Activated naive CD4-positive, alpha-beta T cell treated with anti-CD3 and anti-CD28 coated beads for 36 hours (primary cell): ENCODE data around the gene NR2E1. TPM values are rescaled to one million over a fixed set of nuclear protein-coding genes. Genes with fewer than 3 reads are reported as not detected.
A peak's percentile ranks its signal among the peaks of the same experiment; 100 is the strongest.

Experiments
- CTCF ChIA-PET: fragments of 350-600 bp; sonication (Branson Sonifier 250); formaldehyde crosslinking; loops from one replicate; lab custom pipeline; 2021; ENCODE audit warnings: antibody characterized with exemption; lab: Charles Lee
- DNase-seq: peaks from one replicate; pipeline ENCODE4 v3.0.0-alpha.2; 2020
- H3K27ac Mint-ChIP-seq: one replicate; pipeline ENCODE4 v1.8.0; 2021; ENCODE audit warnings: mild to moderate bottlenecking, mixed read lengths
- H3K27me3 Mint-ChIP-seq: one replicate; pipeline ENCODE4 v1.8.0; 2021; ENCODE audit warnings: low read depth, mixed read lengths
- H3K36me3 Mint-ChIP-seq: one replicate; pipeline ENCODE4 v1.8.0; 2021; ENCODE audit warnings: low read depth, mixed read lengths
- H3K4me1 Mint-ChIP-seq: one replicate; pipeline ENCODE4 v1.8.0; 2021; ENCODE audit warnings: low read depth, mixed read lengths
- H3K4me3 Mint-ChIP-seq: one replicate; pipeline ENCODE4 v1.8.0; 2021; ENCODE audit warnings: mild to moderate bottlenecking, moderate library complexity, mixed read lengths
- H3K9me3 Mint-ChIP-seq: one replicate; pipeline ENCODE4 v1.8.0; 2021; ENCODE audit warnings: mixed read lengths
- intact Hi-C: fragments of 100-400 bp; cut with micrococcal nuclease; formaldehyde crosslinking; loops from one replicate; pipeline ENCODE4 v1.15.1; 2023
- total RNA-seq, 2 experiments: library from RNA; stranded (reverse); gene quantifications; one replicate each; pipeline ENCODE4 v1.2.3, GENCODE V29; 2021

NR2E1 gene
- total RNA-seq, 2 experiments from 2014 or later: not detected

DNA sequence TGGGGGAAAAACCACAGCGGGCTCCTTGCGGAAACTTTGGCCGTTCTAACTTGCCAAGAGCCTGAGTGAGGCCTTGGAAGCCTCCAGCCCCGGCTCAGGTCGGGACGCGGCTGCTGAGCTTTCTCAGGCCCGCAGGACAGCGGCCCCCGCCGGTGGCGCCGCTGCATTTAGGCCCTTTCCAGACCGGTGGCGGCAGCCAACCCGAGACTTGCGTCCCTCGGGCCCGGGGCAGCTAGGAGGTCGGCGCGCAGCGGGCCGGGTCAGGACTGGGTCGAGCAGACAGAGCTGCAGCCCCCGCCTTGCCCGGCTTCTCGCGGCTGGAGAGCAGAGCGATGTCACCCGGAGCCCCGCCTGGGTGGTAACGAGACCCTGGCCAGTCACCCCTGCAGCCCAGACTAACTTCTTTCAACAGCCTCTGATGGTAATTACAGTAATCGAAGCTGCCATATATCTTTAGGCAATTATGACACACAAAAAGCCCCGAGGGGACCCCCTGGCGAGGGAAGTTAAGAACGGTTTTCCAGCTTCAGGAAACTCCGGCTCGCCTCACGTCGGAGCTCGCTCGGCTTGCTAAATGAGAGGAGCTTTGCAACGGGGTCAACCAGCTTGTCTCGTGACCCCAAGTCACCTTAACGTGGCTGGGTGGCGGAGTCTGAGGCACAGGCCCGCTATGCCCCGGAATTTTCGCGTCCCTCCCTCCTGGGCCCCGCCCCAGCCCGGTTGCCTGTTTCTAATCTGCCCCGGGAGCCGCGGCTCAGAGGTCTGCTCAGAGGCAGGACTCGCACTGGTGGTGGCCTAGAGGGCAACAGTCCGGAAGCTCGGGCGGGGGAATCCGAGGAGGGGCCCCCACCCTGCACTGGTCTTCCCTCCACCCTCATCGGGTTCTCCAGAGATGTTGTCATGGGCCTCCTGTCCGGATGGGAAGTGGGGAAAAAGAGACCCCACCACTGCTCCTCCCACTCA lies 3.0 kb downstream of the NR2E1 start:
- Mint-ChIP-seq H3K36me3 (no peaks in the 10 kb centered on the region), H3K27me3 (peaks cover 84% of the 10 kb centered on the region), H3K4me3 (peak overlapping the region; percentile 43), H3K27ac (no peak overlapping the region), H3K9me3 (no peaks in the 10 kb centered on the region), H3K4me1 (peaks cover 44% of the 10 kb centered on the region)
- CTCF ChIA-PET: interaction anchor here (0.6 to 1.4 kb wide), 3 partner anchors 54 to 1471 kb away, joined by 3 to 4 read pairs (median 3); no protein-coding TSS in a partner anchor
- peak; percentile 33 for DNase-seq
- intact Hi-C loops: loop anchor here (1.0 to 5.0 kb wide), 2 partner anchors 52 to 191 kb away; no protein-coding TSS in a partner anchor

DNA sequence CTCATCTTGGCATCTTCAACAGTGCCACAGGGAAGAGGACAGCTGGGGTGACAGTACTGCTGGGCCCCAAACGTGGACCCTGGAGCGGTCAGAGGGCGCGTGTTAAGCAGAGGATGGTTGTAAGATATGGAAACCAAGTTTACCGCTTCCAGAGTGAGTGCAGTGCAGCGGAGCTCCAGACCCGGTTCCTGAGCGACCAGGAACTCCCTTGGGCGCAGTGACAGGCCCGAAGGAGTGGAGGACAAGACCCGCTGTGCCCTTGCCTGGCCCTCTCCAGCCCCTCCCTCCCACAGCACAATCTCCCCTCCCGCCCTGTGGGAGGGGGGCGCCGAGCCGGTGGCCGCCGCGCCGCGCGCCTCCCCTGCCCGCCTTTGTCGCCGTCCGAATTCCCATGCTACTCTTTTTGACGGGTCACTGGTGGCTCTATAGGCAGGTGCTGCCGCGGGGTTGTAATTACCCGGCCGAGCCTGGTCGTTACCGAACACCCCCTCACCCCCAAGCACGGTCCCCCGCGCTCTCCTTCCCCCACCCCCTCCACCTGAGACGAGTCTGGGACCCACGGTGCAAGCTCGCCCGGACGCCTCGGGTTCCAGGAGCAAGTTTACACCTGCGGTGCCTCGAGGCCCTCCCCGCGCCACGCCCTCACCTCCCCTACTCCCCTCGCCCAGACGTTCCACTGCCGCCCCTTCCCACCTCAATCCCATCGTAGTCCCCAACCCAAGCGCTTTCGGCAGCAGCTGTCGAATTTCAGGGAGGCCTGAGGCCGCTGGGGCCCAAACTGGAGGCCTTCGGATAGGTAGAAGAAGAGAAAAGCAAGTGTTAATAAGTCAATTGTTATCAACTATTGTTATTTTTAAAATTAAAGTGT lies 3.9 kb downstream of the NR2E1 start:
- CTCF ChIA-PET: interaction anchor here (0.6 to 1.4 kb wide), 4 partner anchors 12 to 1472 kb away, joined by 3 to 4 read pairs (median 3); no protein-coding TSS in a partner anchor
- Mint-ChIP-seq H3K4me1 (peaks cover 44% of the 10 kb centered on the region), H3K9me3 (no peaks in the 10 kb centered on the region), H3K27ac (no peak overlapping the region), H3K36me3 (no peaks in the 10 kb centered on the region), H3K4me3 (peak overlapping the region; percentile 43), H3K27me3 (peaks cover 80% of the 10 kb centered on the region)
- no peak for DNase-seq
- intact Hi-C loops: loop anchor here (5.0 to 10.0 kb wide), 2 partner anchors 192 to 355 kb away; no protein-coding TSS in a partner anchor

DNA sequence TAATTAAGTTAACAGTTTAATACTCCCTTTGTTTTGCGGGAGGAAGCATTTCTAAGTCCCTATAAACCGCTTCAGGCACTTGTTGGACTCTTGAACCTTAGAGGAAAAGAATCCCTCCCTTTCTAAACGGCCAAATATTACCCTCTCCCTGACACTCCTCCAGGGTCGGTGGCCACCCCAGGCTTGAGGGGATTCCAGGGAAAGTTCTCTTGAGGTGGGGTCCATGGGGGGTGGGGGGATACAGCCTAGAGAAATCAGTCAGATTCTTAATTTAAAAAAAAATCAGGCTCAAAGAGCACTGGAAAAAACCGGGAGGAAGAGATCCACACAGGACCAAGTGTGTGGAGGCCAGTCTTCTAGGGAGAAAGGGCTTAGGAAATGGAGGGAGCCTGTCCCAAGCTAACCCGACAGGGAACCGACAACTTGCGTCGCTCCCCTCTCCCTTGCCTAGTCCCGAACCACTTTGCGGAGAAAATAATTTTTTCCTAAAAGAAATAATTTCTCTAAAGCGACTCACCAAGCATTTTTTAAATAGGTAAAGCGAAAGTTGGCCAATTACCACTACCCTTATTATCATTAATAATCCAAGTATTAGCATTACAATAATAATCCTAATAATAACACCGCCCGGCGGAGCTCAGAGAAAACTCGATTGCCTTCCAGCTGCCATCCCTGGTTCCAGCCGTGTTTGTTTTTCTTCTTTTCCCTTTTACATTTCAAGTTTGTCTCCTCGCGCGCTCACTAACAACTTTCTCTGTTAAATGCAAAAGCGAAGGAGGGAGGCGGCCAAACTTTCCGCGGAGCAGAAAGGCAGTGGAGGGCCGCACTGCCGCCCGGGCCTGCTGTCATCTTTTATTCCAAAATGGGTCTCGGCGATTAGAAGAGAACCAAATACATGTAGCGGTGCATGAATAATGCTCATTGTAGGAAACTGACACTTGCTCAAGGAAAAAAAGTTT lies 4.8 kb downstream of the NR2E1 start:
- Mint-ChIP-seq H3K27ac (no peak overlapping the region), H3K4me1 (peaks cover 44% of the 10 kb centered on the region), H3K36me3 (no peaks in the 10 kb centered on the region), H3K27me3 (peaks cover 79% of the 10 kb centered on the region), H3K9me3 (no peaks in the 10 kb centered on the region), H3K4me3 (no peak overlapping the region)
- intact Hi-C loops: loop anchor here (10.0 kb wide), 1 partner anchor 354 kb away; no protein-coding TSS in a partner anchor
- CTCF ChIA-PET: interaction anchor here (1.2 kb wide), 1 partner anchor 13 kb away, joined by 3 read pairs; no protein-coding TSS in a partner anchor
- DNase-seq: no peak

DNA sequence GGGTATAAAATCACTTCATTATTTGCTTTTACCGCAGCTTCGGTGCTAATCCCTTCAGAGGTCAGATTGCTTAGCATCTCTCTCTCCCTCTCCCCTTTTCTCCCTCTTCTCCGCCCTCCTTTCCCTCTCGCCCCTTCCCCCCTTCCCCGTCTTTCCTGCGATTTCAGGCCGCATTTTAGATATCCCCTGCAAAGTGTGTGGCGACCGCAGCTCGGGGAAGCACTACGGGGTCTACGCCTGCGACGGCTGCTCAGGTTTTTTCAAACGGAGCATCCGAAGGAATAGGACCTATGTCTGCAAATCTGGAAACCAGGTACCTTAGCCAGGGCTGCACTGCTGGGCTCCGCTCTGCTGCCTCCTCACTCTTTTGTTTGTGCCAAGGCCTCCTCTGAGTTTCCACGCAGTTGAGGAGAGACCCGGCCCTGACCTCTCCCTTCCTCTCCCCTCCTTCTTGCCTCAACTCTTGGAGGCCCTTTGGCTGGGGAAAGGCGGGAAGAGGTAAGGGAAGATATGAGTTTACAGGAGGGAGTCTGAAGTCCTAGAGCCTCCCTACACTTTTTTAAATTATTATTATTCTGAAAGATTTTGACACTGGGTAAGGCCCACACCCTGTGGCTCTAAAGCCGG lies 5.6 kb downstream of the NR2E1 start:
- CTCF ChIA-PET: interaction anchor here (1.0 to 1.8 kb wide), 4 partner anchors 10 to 321 kb away, joined by 3 to 4 read pairs (median 3); no protein-coding TSS in a partner anchor
- intact Hi-C loops: loop anchor here (10.0 kb wide), 1 partner anchor 353 kb away; no protein-coding TSS in a partner anchor
- Mint-ChIP-seq H3K36me3 (no peaks in the 10 kb centered on the region), H3K9me3 (no peaks in the 10 kb centered on the region), H3K4me1 (peaks cover 43% of the 10 kb centered on the region), H3K27me3 (peaks cover 79% of the 10 kb centered on the region), H3K27ac (no peak overlapping the region), H3K4me3 (no peak overlapping the region)
- no peak for DNase-seq

DNA sequence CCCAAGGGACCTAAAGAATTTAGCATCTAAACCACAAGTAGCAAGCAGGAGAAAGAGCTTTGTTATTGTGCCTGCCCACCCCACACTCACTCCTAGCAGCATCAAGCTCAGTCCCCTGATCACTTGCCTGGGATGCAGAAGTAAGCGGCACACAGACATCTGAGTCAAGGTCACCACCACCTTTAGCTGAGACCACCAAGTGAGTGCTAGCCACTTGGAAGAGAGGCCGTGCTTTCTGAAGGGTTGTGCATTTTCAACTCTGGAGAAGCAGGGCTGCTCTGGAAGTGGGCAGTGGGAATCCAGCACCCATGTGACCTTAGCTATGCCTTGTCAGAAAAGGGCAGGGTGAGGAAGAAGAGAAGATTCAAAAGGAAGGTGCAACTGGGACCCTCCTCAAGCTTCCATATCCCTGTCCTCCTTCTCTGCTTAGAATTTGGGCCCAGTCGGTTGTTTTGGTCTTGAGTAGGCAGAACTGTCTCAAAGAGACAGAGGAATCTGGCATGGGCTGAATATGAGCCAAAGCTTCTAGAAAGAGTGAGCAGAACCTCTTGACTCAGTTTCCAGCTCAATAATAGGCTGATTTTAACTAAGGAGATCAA lies 6.2 kb downstream of the NR2E1 start:
- Mint-ChIP-seq H3K4me3 (no peak overlapping the region), H3K36me3 (no peaks in the 10 kb centered on the region), H3K4me1 (peaks cover 40% of the 10 kb centered on the region), H3K27me3 (peaks cover 81% of the 10 kb centered on the region), H3K27ac (no peak overlapping the region), H3K9me3 (no peaks in the 10 kb centered on the region)
- DNase-seq: no peak
- CTCF ChIA-PET: interaction anchor here (1.0 to 1.8 kb wide), 4 partner anchors 11 to 321 kb away, joined by 3 to 4 read pairs (median 4); no protein-coding TSS in a partner anchor
- intact Hi-C loops: loop anchor here (10.0 kb wide), 1 partner anchor 353 kb away; no protein-coding TSS in a partner anchor

DNA sequence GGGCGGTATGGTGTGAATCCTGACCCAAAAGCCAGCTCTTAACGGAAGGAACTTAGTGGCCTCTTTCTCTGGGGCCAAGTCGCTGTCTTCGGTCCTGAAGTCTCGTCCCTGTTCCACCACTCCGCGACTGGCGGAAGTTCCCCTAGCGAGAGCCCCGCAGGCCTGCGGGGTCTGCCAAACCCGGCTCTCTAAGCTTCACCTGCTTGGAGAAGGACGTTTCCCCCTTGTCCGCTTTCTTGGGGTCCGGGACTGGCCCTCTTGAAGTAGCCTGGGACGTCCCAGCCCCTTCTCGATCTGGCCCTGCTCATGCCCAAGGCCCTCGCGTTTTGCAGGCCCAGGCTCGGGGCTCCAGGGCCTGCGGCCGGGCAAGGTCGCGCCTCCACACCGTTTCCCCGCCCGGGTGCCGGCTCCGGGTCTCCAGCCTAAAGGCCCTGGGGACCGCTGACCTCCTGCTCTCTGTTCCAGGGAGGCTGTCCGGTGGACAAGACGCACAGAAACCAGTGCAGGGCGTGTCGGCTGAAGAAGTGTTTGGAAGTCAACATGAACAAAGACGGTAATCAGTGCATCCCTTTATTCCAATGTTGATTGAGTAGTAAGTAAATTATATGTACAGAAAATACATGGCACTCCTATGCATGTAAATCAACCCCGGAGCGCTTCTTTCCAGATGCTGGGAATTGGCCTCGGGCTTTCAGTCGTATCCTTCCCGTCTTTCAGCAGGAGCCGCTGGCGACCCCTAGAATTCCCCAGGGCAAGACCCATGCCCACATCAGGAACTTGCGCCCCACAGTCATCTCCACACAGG lies 8.8 kb downstream of the NR2E1 start:
- intact Hi-C loops: loop anchor here (2.0 to 10.0 kb wide), 2 partner anchors 318 to 350 kb away; no protein-coding TSS in a partner anchor
- Mint-ChIP-seq H3K27me3 (peaks cover 76% of the 10 kb centered on the region), H3K4me1 (peaks cover 21% of the 10 kb centered on the region), H3K27ac (no peak overlapping the region), H3K9me3 (no peaks in the 10 kb centered on the region), H3K4me3 (no peak overlapping the region), H3K36me3 (no peaks in the 10 kb centered on the region)
- DNase-seq: peak; percentile 57
- CTCF ChIA-PET: interaction anchor here (1.2 to 1.4 kb wide), 2 partner anchors 318 to 354 kb away, joined by 4 to 10 read pairs; no protein-coding TSS in a partner anchor

DNA sequence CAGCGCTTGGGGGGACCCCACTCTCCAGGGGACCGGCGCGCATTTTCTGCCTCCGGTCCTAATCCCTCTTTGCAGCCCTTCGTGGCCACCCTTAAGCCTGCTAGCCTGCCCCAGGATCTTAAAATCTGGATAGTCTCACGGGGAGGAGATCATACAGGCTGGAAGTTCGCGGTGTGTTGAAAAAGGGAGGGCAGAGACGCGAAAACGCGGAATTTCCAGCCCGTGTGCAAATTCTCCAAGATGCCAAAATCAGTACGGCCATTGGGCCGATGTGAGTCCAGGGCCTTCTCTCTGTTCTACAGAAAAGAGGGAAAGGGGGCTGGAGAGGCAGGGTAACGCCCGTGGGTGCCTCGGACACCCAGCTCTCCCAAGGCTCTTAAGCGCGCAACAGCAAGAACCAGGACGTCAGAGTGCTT lies 9.4 kb downstream of the NR2E1 start:
- no peaks in the 10 kb centered on the region for H3K9me3 Mint-ChIP-seq
- no peak overlapping the region for H3K27ac Mint-ChIP-seq
- CTCF ChIA-PET: interaction anchor here (0.8 to 1.6 kb wide), 4 partner anchors 16 to 353 kb away, joined by 4 to 10 read pairs (median 6); no protein-coding TSS in a partner anchor
- intact Hi-C loops: loop anchor here (2.0 to 10.0 kb wide), 2 partner anchors 318 to 350 kb away; no protein-coding TSS in a partner anchor
- H3K36me3 Mint-ChIP-seq: no peaks in the 10 kb centered on the region
- H3K4me1 Mint-ChIP-seq: peaks cover 16% of the 10 kb centered on the region
- DNase-seq: no peak
- H3K4me3 Mint-ChIP-seq: peak overlapping the region; percentile 41
- H3K27me3 Mint-ChIP-seq: peaks cover 76% of the 10 kb centered on the region

DNA sequence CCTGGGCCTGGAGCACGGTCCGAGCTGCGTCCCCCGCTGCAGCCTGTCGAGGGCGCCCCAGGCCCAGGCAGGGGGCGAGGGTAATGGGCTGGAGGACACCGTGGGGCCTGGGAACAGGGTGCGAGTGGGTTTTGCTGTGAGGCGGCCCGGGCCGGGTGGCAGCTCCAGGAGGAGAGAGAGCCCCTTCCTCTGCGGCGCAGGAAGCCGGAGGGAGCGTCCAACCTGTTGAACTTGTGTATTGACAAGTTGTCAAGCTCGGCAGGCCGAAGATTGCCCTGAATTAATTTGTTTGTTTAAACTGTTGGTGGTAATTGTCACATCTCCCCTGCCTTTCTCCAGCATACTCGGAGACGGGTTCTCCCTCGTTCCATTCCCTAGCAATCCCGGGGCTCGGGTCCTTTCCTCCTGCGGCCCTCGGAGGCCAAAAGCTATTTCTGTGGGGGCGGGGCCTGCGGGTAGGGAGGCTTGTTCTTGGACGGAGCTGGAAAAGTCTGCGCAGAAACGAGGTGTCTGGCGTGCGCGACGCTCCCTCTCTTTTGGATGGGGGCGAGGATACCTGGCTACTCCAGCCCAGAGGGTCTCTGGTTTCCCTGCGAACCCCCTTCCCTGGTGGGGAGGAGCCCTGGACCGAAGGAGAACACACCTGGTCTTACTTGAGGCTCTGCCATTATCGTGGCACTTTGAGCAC lies 9.9 kb downstream of the NR2E1 start:
- CTCF ChIA-PET: interaction anchor here (0.8 to 1.6 kb wide), 5 partner anchors 17 to 352 kb away, joined by 3 to 10 read pairs (median 5); no protein-coding TSS in a partner anchor
- no peak for DNase-seq
- Mint-ChIP-seq H3K27me3 (peaks cover 73% of the 10 kb centered on the region), H3K4me1 (peaks cover 16% of the 10 kb centered on the region), H3K36me3 (no peaks in the 10 kb centered on the region), H3K9me3 (no peaks in the 10 kb centered on the region), H3K27ac (no peak overlapping the region), H3K4me3 (peak overlapping the region; percentile 41)
- intact Hi-C loops: loop anchor here (2.0 to 10.0 kb wide), 2 partner anchors 317 to 349 kb away; no protein-coding TSS in a partner anchor
